ENCODE measurements around the gene SLC19A1. TPM values are rescaled to one million over a fixed set of nuclear protein-coding genes. Genes with fewer than 3 reads are reported as not detected.
"Not testable (repeated sequence)": the region's sequence is repeated elsewhere in the genome, so short reads cannot be mapped to it uniquely, and the experiment has no call there.

SLC19A1 gene
- total and polyA plus RNA-seq, 4 donors, result 9.0 to 37.2 (median 21.1) TPM

- peaks cover 3% of the 10 kb centered on the region for H3K4me1 ChIP-seq (ENCODE audit: control insufficient read depth, insufficient read depth, low read length)
- H3K27me3 ChIP-seq (ENCODE audit: control insufficient read depth, insufficient read depth, low read length), result no peaks in the 10 kb centered on the region
- H3K27ac ChIP-seq (ENCODE audit: low read depth, low read length), result no peak overlapping the region
- H3K9me3 ChIP-seq (ENCODE audit: control insufficient read depth, insufficient read depth, low read length), result no peaks in the 10 kb centered on the region
- no peak for DNase-seq (ENCODE audit: low read depth in 4 of 6, low spot score in 6 of 6)
- no peak overlapping the region for H3K4me3 ChIP-seq (ENCODE audit: low read depth, low read length)
- 96% methylated on average over 3 of the region's 3 CpGs for WGBS (ENCODE audit: insufficient coverage)
- peaks cover 75% of the 10 kb centered on the region for H3K36me3 ChIP-seq (ENCODE audit: control insufficient read depth, insufficient read depth, low read length)
Measured at GRCh38 chr21:45507888-45508508, 34.2 kb downstream of the SLC19A1 start.

- Histone ChIP-seq H3K27ac (ENCODE audit: low read depth, low read length) (no peak overlapping the region), H3K4me1 (ENCODE audit: control insufficient read depth, insufficient read depth, low read length) (no peaks in the 10 kb centered on the region), H3K9me3 (ENCODE audit: control insufficient read depth, insufficient read depth, low read length) (no peaks in the 10 kb centered on the region), H3K4me3 (ENCODE audit: low read depth, low read length) (no peak overlapping the region), H3K27me3 (ENCODE audit: control insufficient read depth, insufficient read depth, low read length) (no peaks in the 10 kb centered on the region), H3K36me3 (ENCODE audit: control insufficient read depth, insufficient read depth, low read length) (peaks cover 70% of the 10 kb centered on the region)
- WGBS (ENCODE audit: insufficient coverage), result 85% methylated on average over 7 of the region's 9 CpGs
- DNase-seq (ENCODE audit: low read depth in 4 of 6, low spot score in 6 of 6), result no peak
Measured at GRCh38 chr21:45507523-45507875, 34.7 kb downstream of the SLC19A1 start.

- WGBS (ENCODE audit: insufficient coverage), result 77% methylated on average over 7 of the region's 13 CpGs
- Histone ChIP-seq H3K27ac (ENCODE audit: low read depth, low read length) (no peak overlapping the region), H3K36me3 (ENCODE audit: control insufficient read depth, insufficient read depth, low read length) (peaks cover 66% of the 10 kb centered on the region), H3K27me3 (ENCODE audit: control insufficient read depth, insufficient read depth, low read length) (no peaks in the 10 kb centered on the region), H3K9me3 (ENCODE audit: control insufficient read depth, insufficient read depth, low read length) (no peaks in the 10 kb centered on the region), H3K4me1 (ENCODE audit: control insufficient read depth, insufficient read depth, low read length) (no peaks in the 10 kb centered on the region), H3K4me3 (ENCODE audit: low read depth, low read length) (no peak overlapping the region)
- no peak for DNase-seq (ENCODE audit: low read depth in 4 of 6, low spot score in 6 of 6)
Measured at GRCh38 chr21:45506836-45507522, 35.3 kb downstream of the SLC19A1 start.

GRCh38 chr21:45506241-45506817 lies 35.9 kb downstream of the SLC19A1 start:
- no peaks in the 10 kb centered on the region for H3K9me3 ChIP-seq (ENCODE audit: control insufficient read depth, insufficient read depth, low read length)
- H3K36me3 ChIP-seq (ENCODE audit: control insufficient read depth, insufficient read depth, low read length), result peaks cover 60% of the 10 kb centered on the region
- WGBS (ENCODE audit: insufficient coverage), result 73% methylated on average over 21 of the region's 22 CpGs
- DNase-seq (ENCODE audit: low read depth in 4 of 6, low spot score in 6 of 6), result no peak
- H3K4me3 ChIP-seq (ENCODE audit: low read depth, low read length), result no peak overlapping the region
- no peaks in the 10 kb centered on the region for H3K27me3 ChIP-seq (ENCODE audit: control insufficient read depth, insufficient read depth, low read length)
- H3K4me1 ChIP-seq (ENCODE audit: control insufficient read depth, insufficient read depth, low read length), result no peaks in the 10 kb centered on the region
- no peak overlapping the region for H3K27ac ChIP-seq (ENCODE audit: low read depth, low read length)

GRCh38 chr21:45505416-45506021 lies 36.7 kb downstream of the SLC19A1 start:
- H3K27ac ChIP-seq (ENCODE audit: low read depth, low read length), result no peak overlapping the region
- 84% methylated on average over 29 of the region's 33 CpGs for WGBS (ENCODE audit: insufficient coverage)
- no peak for DNase-seq (ENCODE audit: low read depth in 4 of 6, low spot score in 6 of 6)

GRCh38 chr21:45504516-45505415 lies 37.5 kb downstream of the SLC19A1 start:
- H3K27ac ChIP-seq (ENCODE audit: low read depth, low read length), result no peak overlapping the region
- no peak for DNase-seq (ENCODE audit: low read depth in 4 of 6, low spot score in 6 of 6)
- H3K4me1 ChIP-seq (ENCODE audit: control insufficient read depth, insufficient read depth, low read length), result no peaks in the 10 kb centered on the region
- no peak overlapping the region for H3K4me3 ChIP-seq (ENCODE audit: low read depth, low read length)
- peaks cover 46% of the 10 kb centered on the region for H3K36me3 ChIP-seq (ENCODE audit: control insufficient read depth, insufficient read depth, low read length)
- WGBS (ENCODE audit: insufficient coverage), result 87% methylated on average over 38 of the region's 41 CpGs
- no peaks in the 10 kb centered on the region for H3K9me3 ChIP-seq (ENCODE audit: control insufficient read depth, insufficient read depth, low read length)
- no peaks in the 10 kb centered on the region for H3K27me3 ChIP-seq (ENCODE audit: control insufficient read depth, insufficient read depth, low read length)

More at GRCh38 chr21:45505416-45506021, 36.7 kb downstream of the SLC19A1 start:
- H3K9me3 ChIP-seq (ENCODE audit: control insufficient read depth, insufficient read depth, low read length), result no peaks in the 10 kb centered on the region
- no peak overlapping the region for H3K4me3 ChIP-seq (ENCODE audit: low read depth, low read length)
- peaks cover 53% of the 10 kb centered on the region for H3K36me3 ChIP-seq (ENCODE audit: control insufficient read depth, insufficient read depth, low read length)
- no peaks in the 10 kb centered on the region for H3K4me1 ChIP-seq (ENCODE audit: control insufficient read depth, insufficient read depth, low read length)
- H3K27me3 ChIP-seq (ENCODE audit: control insufficient read depth, insufficient read depth, low read length), result no peaks in the 10 kb centered on the region

- 92% methylated on average over 20 of the region's 22 CpGs for WGBS (ENCODE audit: insufficient coverage)
- no peaks in the 10 kb centered on the region for H3K27me3 ChIP-seq (ENCODE audit: control insufficient read depth, insufficient read depth, low read length)
- no peaks in the 10 kb centered on the region for H3K9me3 ChIP-seq (ENCODE audit: control insufficient read depth, insufficient read depth, low read length)
- no peak for DNase-seq (ENCODE audit: low read depth in 4 of 6, low spot score in 6 of 6)
- no peak overlapping the region for H3K4me3 ChIP-seq (ENCODE audit: low read depth, low read length)
- no peaks in the 10 kb centered on the region for H3K4me1 ChIP-seq (ENCODE audit: control insufficient read depth, insufficient read depth, low read length)
- H3K36me3 ChIP-seq (ENCODE audit: control insufficient read depth, insufficient read depth, low read length), result peaks cover 43% of the 10 kb centered on the region
- H3K27ac ChIP-seq (ENCODE audit: low read depth, low read length), result no peak overlapping the region
Measured at GRCh38 chr21:45504021-45504515, 38.2 kb downstream of the SLC19A1 start.

GRCh38 chr21:45503226-45503625 lies 39.0 kb downstream of the SLC19A1 start:
- DNase-seq (ENCODE audit: low read depth in 4 of 6, low spot score in 6 of 6); H3K4me3 ChIP-seq (ENCODE audit: low read depth, low read length); H3K4me1 ChIP-seq (ENCODE audit: control insufficient read depth, insufficient read depth, low read length); H3K27ac ChIP-seq (ENCODE audit: low read depth, low read length); H3K9me3 ChIP-seq (ENCODE audit: control insufficient read depth, insufficient read depth, low read length); H3K27me3 ChIP-seq (ENCODE audit: control insufficient read depth, insufficient read depth, low read length): not testable (repeated sequence)
- H3K36me3 ChIP-seq (ENCODE audit: control insufficient read depth, insufficient read depth, low read length), result peaks cover 43% of the 10 kb centered on the region
- no CpG with 5 or more reads among the region's 4 CpGs for WGBS (ENCODE audit: insufficient coverage)

- no peak overlapping the region for H3K4me3 ChIP-seq (ENCODE audit: low read depth, low read length)
- DNase-seq (ENCODE audit: low read depth in 4 of 6, low spot score in 6 of 6), result no peak
- H3K9me3 ChIP-seq (ENCODE audit: control insufficient read depth, insufficient read depth, low read length), result no peaks in the 10 kb centered on the region
- no peak overlapping the region for H3K27ac ChIP-seq (ENCODE audit: low read depth, low read length)
- WGBS (ENCODE audit: insufficient coverage), result 92% methylated on average over 9 of the region's 10 CpGs
- H3K4me1 ChIP-seq (ENCODE audit: control insufficient read depth, insufficient read depth, low read length), result no peaks in the 10 kb centered on the region
- H3K27me3 ChIP-seq (ENCODE audit: control insufficient read depth, insufficient read depth, low read length), result no peaks in the 10 kb centered on the region
- H3K36me3 ChIP-seq (ENCODE audit: control insufficient read depth, insufficient read depth, low read length), result peaks cover 49% of the 10 kb centered on the region
Measured at GRCh38 chr21:45502600-45502999, 39.6 kb downstream of the SLC19A1 start.

All from spinal cord (tissue), 10 donors.